HG02938 (cell line): ENCODE measurements around the gene GPRIN2.
"Not testable (repeated sequence)": the region's sequence is repeated elsewhere in the genome, so short reads cannot be mapped to it uniquely, and the experiment has no call there.

Experiments used
- ATAC-seq: cut with Tn5 transposase; IDR thresholded peaks from one replicate; pipeline ENCODE4 v1.9.1; 2021; ENCODE audit warnings: mild to moderate bottlenecking, moderate library complexity; ENCODE audit not compliant: unreplicated experiment

The GPRIN2 gene

GRCh38 chr10:46523119-46523961 lies 33.1 kb downstream of the GPRIN2 start:
- no peak for ATAC-seq

- ATAC-seq: no peak
Measured at GRCh38 chr10:46522295-46523118, 34.0 kb downstream of the GPRIN2 start.

- ATAC-seq: no peak
Measured at GRCh38 chr10:46520941-46521340, 35.5 kb downstream of the GPRIN2 start.

- no peak for ATAC-seq
Measured at GRCh38 chr10:46520381-46520780, 36.1 kb downstream of the GPRIN2 start.

- no peak for ATAC-seq
Measured at GRCh38 chr10:46518028-46518725, 38.3 kb downstream of the GPRIN2 start.

GRCh38 chr10:46517541-46517940 lies 38.9 kb downstream of the GPRIN2 start:
- no peak for ATAC-seq

- no peak for ATAC-seq
Measured at GRCh38 chr10:46516660-46517416, 39.6 kb downstream of the GPRIN2 start.

GRCh38 chr10:46515793-46516192 lies 40.7 kb downstream of the GPRIN2 start:
- no peak for ATAC-seq

GRCh38 chr10:46515366-46515765 lies 41.1 kb downstream of the GPRIN2 start:
- no peak for ATAC-seq

GRCh38 chr10:46514899-46515298 lies 41.6 kb downstream of the GPRIN2 start:
- no peak for ATAC-seq

GRCh38 chr10:46514431-46514861 lies 42.0 kb downstream of the GPRIN2 start:
- no peak for ATAC-seq

- not testable (repeated sequence) for ATAC-seq
Measured at GRCh38 chr10:46513333-46513732, 43.1 kb downstream of the GPRIN2 start.

- ATAC-seq: not testable (repeated sequence)
Measured at GRCh38 chr10:46512725-46513124, 43.7 kb downstream of the GPRIN2 start.

GRCh38 chr10:46512002-46512401 lies 44.5 kb downstream of the GPRIN2 start:
- not testable (repeated sequence) for ATAC-seq
